ENCODE data around the gene PDGFB. TPM values are rescaled to one million over a fixed set of nuclear protein-coding genes. Genes with fewer than 3 reads are reported as not detected.

Gene PDGFB
- total and polyA plus RNA-seq, 9 of the 15 experiments (the other 6 are each of a cell fraction or from before 2014, with no cell fraction given) = 0.07 to 4.0 (median 0.48) TPM; not detected in 1

GRCh38 chr22:39255449-39256185 lies 10.8 kb upstream of the PDGFB start:
- BruUV-seq (replicated peaks) = no TSS peak
- H3K4me1 ChIP-seq (replicated peaks in 1 of 2; ENCODE audit: control insufficient read depth in 2 of 2, insufficient read depth in 2 of 2, low read length in 2 of 2) = peaks cover 32 to 43% of the 10 kb centered on the region in 2 experiments; a peak in 4 of 5 replicates
- H2AFZ ChIP-seq (ENCODE audit: low read depth, low read length) = peak overlapping the region; percentile 72
- peak; percentile 34; the same call in 1 of the 3 replicates for ATAC-seq
- H3K27me3 ChIP-seq (ENCODE audit: control insufficient read depth in 2 of 2, insufficient read depth in 2 of 2, low read length in 2 of 2) = no peaks in the 10 kb centered on the region
- peak; percentile 29 for FAIRE-seq
- intact Hi-C loops (cut with micrococcal nuclease) (no loop called here), in situ Hi-C loops (cut with MboI) (no loop called here)
- DNase-seq (ENCODE audit: extremely low read depth in 1 of 4, low spot score in 3 of 4) = no peak
- no peak overlapping the region for H3K4me3 ChIP-seq
- WGBS (ENCODE audit: insufficient coverage, low coverage, missing lambda C conversion rate) = 55% methylated on average over 10 of the region's 16 CpGs
- no peaks in the 10 kb centered on the region for H3K79me2 ChIP-seq (ENCODE audit: control insufficient read depth, insufficient read depth, low read length)
- H3K36me3 ChIP-seq (ENCODE audit: control insufficient read depth, insufficient read depth, low read length) = no peaks in the 10 kb centered on the region
- H4K20me1 ChIP-seq (replicated peaks; ENCODE audit: control insufficient read depth, insufficient read depth, low read length) = no peaks in the 10 kb centered on the region
- ChIA-PET POLR2A (interaction anchor here (0.6 to 1.2 kb wide), 4 partner anchors 11 to 64 kb away, joined by 3 to 5 read pairs (median 3); partner anchors contain the start of gene RPL3), CTCF (ENCODE audit: low intra/inter-chr PET ratio) (no interaction called here)
- H3K9me3 ChIP-seq (replicated peaks; ENCODE audit: control insufficient read depth, insufficient read depth, low read depth, low read length) = no peaks in the 10 kb centered on the region
- peak overlapping the region; percentile 30 to 45; a peak in 2 of 4 replicates for H3K9ac ChIP-seq (ENCODE audit: insufficient read depth in 1 of 2, low read depth in 2 of 2, low read length in 2 of 2)
- no peak for TF ChIP-seq ZNF143 (CRISPR knock-in tag; IDR thresholded peaks at IDR 0.05)
- TF ChIP-seq ZFX (CRISPR knock-in tag; IDR thresholded peaks at IDR 0.05) = 0 out of 2 replicates have a peak, but pooled peaks have one; percentile 23
- no peak for TF ChIP-seq MEF2A (IDR thresholded peaks at IDR 0.05; ENCODE audit: control insufficient read depth, low read depth, low read length)
- no peak for TF ChIP-seq ELF1 (tag; IDR thresholded peaks at IDR 0.05)
- peak; percentile 74 for TF ChIP-seq RBM25 (IDR thresholded peaks at IDR 0.05; ENCODE audit: low read depth, low read length, severe bottlenecking)
- TF ChIP-seq ZFP36 (IDR thresholded peaks at IDR 0.05; ENCODE audit: low read depth, low read length, partially characterized antibody) = peak; percentile 86
- TF ChIP-seq KDM1A (IDR thresholded peaks at IDR 0.05) = 0 out of 4 replicates have a peak, but pooled peaks of 1 of the 2 experiments have one; percentile 20
- no peak for TF ChIP-seq TRIM24 (IDR thresholded peaks at IDR 0.05)
- no peak for TF ChIP-seq SREBF2 (CRISPR knock-in tag; IDR thresholded peaks at IDR 0.05)
- 0 out of 2 replicates have a peak, but pooled peaks have one; percentile 10 for TF ChIP-seq ADNP (tag; IDR thresholded peaks at IDR 0.05)
- TF ChIP-seq BCOR (IDR thresholded peaks at IDR 0.05) = peak; percentile 42; the same call in 1 of the 2 replicates
- TF ChIP-seq, protein P1, sequence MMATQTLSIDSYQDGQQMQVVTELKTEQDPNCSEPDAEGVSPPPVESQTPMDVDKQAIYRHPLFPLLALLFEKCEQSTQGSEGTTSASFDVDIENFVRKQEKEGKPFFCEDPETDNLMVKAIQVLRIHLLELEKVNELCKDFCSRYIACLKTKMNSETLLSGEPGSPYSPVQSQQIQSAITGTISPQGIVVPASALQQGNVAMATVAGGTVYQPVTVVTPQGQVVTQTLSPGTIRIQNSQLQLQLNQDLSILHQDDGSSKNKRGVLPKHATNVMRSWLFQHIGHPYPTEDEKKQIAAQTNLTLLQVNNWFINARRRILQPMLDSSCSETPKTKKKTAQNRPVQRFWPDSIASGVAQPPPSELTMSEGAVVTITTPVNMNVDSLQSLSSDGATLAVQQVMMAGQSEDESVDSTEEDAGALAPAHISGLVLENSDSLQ (IDR thresholded peaks at IDR 0.05) = peak; percentile 35; the same call in 1 of the 2 replicates
- TF ChIP-seq, protein P2, sequence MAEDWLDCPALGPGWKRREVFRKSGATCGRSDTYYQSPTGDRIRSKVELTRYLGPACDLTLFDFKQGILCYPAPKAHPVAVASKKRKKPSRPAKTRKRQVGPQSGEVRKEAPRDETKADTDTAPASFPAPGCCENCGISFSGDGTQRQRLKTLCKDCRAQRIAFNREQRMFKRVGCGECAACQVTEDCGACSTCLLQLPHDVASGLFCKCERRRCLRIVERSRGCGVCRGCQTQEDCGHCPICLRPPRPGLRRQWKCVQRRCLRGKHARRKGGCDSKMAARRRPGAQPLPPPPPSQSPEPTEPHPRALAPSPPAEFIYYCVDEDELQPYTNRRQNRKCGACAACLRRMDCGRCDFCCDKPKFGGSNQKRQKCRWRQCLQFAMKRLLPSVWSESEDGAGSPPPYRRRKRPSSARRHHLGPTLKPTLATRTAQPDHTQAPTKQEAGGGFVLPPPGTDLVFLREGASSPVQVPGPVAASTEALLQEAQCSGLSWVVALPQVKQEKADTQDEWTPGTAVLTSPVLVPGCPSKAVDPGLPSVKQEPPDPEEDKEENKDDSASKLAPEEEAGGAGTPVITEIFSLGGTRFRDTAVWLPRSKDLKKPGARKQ (CRISPR knock-in tag; IDR thresholded peaks at IDR 0.05) = no peak
- no peak for TF ChIP-seq ZNF134 (CRISPR knock-in tag; conservative IDR thresholded peaks at IDR 0.05)
- no peak for TF ChIP-seq ZNF175 (CRISPR knock-in tag; IDR thresholded peaks at IDR 0.05; ENCODE audit: low read depth)
- H3K27ac ChIP-seq (ENCODE audit: extremely low read depth, low read depth, low read length) = peak overlapping the region; percentile 32; the same call in 1 of the 3 replicates
- no peak overlapping the region for H3K4me2 ChIP-seq (ENCODE audit: insufficient read depth, low read length)
- H3K9me1 ChIP-seq (ENCODE audit: control insufficient read depth, insufficient read depth, low read length) = no peaks in the 10 kb centered on the region

All from K562 (cell line).